Measurements from ENCODE around the gene PRR14L. TPM values are rescaled to one million over a fixed set of nuclear protein-coding genes. Genes with fewer than 3 reads are reported as not detected.

Gene PRR14L
- total and polyA plus RNA-seq, 2 of the 13 experiments (the other 11 are each of a cell fraction or from before 2014, with no cell fraction given), result 6.6 to 16.5 TPM

DNA sequence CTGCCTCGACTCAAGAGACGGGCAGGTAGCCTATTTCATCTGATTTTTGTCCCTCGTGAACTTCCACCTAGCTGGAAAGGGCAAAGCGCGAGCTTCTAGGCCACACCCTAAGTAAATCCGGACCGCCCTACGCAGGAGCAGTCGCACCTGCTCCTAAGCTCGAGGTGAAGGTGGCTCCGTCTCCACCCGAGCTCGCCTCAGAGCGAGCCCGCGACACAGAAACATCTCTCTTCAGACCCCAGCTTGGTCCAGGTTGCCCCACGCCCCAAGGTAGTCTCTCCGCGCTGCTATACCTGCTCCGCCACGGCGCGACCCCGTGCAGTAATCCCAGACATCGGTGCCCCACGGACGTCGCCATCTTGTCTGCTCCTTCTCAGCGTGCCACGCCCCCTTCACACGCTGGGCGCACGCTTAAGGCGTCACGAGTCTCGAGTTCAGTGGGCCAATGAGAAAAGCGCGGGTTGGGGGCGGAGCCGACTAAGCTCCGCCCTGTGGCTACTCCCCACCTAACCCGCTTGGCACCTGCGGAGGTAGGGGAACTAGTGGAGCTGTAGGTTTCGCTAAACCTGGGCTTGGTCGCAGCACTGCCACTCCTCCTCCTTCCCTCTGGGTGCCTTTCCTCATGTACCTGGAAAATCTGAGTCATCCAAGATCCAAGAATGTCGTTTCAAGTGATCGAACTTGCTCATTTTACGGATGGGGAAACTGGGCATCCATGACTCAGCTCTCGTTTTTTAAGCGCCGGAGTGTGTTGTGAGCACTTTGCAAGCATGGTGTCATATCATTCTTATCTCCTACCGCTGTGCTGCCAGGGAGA is 87.9 kb downstream of the PRR14L start, which contains the start of gene PISD (continued):
- TF ChIP-seq SALL2 (CRISPR knock-in tag; IDR thresholded peaks at IDR 0.05) (peak; percentile 74; the same call in 1 of the 2 replicates), TCF7L2 (IDR thresholded peaks at IDR 0.05; ENCODE audit: low read depth, low read length) (no peak), ATF7 (IDR thresholded peaks at IDR 0.05) (no peak), ATF7 (CRISPR knock-in tag; IDR thresholded peaks at IDR 0.05) (no peak), ZNF616 (CRISPR knock-in tag; IDR thresholded peaks at IDR 0.05; ENCODE audit: low read depth) (peak; percentile 70; the same call in 1 of the 2 replicates), ZNF12 (CRISPR knock-in tag; IDR thresholded peaks at IDR 0.05) (peak; percentile 40; the same call in 1 of the 2 replicates), ATAD3A (CRISPR knock-in tag; IDR thresholded peaks at IDR 0.05) (no peak), ZNF460 (CRISPR knock-in tag; IDR thresholded peaks at IDR 0.05; ENCODE audit: borderline replicate concordance) (no peak), CREM (IDR thresholded peaks at IDR 0.05) (peak; percentile 99), CREM (CRISPR knock-in tag; IDR thresholded peaks at IDR 0.05) (peak; percentile 88), SNAI1 (CRISPR knock-in tag; IDR thresholded peaks at IDR 0.05; ENCODE audit: borderline replicate concordance) (no peak), NFKBIZ (CRISPR knock-in tag; IDR thresholded peaks at IDR 0.05) (peak; percentile 37; the same call in 1 of the 2 replicates), ZMYM3 (CRISPR knock-in tag; IDR thresholded peaks at IDR 0.05) (no peak; the same call in 1 of the 2 replicates), TBP (CRISPR knock-in tag; IDR thresholded peaks at IDR 0.05) (no peak), ZNF138 (CRISPR knock-in tag; IDR thresholded peaks at IDR 0.05; ENCODE audit: low read depth) (0 out of 2 replicates have a peak, but pooled peaks have one; percentile 60), ETV5 (CRISPR knock-in tag; IDR thresholded peaks at IDR 0.05; ENCODE audit: borderline replicate concordance) (no peak), ZFY (CRISPR knock-in tag; IDR thresholded peaks at IDR 0.05) (peak; percentile 49; the same call in 1 of the 2 replicates)
- TF ChIP-seq, protein P1, sequence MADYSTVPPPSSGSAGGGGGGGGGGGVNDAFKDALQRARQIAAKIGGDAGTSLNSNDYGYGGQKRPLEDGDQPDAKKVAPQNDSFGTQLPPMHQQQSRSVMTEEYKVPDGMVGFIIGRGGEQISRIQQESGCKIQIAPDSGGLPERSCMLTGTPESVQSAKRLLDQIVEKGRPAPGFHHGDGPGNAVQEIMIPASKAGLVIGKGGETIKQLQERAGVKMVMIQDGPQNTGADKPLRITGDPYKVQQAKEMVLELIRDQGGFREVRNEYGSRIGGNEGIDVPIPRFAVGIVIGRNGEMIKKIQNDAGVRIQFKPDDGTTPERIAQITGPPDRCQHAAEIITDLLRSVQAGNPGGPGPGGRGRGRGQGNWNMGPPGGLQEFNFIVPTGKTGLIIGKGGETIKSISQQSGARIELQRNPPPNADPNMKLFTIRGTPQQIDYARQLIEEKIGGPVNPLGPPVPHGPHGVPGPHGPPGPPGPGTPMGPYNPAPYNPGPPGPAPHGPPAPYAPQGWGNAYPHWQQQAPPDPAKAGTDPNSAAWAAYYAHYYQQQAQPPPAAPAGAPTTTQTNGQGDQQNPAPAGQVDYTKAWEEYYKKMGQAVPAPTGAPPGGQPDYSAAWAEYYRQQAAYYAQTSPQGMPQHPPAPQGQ (CRISPR knock-in tag; IDR thresholded peaks at IDR 0.05; ENCODE audit: borderline replicate concordance), result no peak
- TF ChIP-seq, protein P2, sequence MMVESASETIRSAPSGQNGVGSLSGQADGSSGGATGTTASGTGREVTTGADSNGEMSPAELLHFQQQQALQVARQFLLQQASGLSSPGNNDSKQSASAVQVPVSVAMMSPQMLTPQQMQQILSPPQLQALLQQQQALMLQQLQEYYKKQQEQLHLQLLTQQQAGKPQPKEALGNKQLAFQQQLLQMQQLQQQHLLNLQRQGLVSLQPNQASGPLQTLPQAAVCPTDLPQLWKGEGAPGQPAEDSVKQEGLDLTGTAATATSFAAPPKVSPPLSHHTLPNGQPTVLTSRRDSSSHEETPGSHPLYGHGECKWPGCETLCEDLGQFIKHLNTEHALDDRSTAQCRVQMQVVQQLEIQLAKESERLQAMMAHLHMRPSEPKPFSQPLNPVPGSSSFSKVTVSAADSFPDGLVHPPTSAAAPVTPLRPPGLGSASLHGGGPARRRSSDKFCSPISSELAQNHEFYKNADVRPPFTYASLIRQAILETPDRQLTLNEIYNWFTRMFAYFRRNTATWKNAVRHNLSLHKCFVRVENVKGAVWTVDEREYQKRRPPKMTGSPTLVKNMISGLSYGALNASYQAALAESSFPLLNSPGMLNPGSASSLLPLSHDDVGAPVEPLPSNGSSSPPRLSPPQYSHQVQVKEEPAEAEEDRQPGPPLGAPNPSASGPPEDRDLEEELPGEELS (CRISPR knock-in tag; IDR thresholded peaks at IDR 0.05), result 0 out of 2 replicates have a peak, but pooled peaks have one; percentile 20
- TF ChIP-seq, protein P3, sequence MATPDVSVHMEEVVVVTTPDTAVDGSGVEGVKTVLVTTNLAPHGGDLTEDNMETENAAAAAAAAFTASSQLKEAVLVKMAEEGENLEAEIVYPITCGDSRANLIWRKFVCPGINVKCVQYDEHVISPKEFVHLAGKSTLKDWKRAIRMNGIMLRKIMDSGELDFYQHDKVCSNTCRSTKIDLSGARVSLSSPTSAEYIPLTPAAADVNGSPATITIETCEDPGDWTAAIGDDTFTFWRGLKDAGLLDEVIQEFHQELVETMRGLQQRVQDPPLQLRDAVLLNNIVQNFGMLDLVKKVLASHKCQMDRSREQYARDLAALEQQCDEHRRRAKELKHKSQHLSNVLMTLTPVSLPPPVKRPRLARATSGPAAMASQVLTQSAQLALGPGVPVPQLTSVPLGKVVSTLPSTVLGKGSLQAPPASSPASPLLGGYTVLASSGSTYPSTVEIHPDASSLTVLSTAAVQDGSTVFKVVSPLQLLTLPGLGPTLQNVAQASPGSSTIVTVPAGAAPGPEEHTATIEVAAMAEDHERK (CRISPR knock-in tag; IDR thresholded peaks at IDR 0.05; ENCODE audit: low read depth), result peak; percentile 79; the same call in 1 of the 2 replicates
- TF ChIP-seq, protein P4, sequence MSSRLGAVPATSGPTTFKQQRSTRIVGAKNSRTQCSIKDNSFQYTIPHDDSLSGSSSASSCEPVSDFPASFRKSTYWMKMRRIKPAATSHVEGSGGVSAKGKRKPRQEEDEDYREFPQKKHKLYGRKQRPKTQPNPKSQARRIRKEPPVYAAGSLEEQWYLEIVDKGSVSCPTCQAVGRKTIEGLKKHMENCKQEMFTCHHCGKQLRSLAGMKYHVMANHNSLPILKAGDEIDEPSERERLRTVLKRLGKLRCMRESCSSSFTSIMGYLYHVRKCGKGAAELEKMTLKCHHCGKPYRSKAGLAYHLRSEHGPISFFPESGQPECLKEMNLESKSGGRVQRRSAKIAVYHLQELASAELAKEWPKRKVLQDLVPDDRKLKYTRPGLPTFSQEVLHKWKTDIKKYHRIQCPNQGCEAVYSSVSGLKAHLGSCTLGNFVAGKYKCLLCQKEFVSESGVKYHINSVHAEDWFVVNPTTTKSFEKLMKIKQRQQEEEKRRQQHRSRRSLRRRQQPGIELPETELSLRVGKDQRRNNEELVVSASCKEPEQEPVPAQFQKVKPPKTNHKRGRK (CRISPR knock-in tag; IDR thresholded peaks at IDR 0.05), result no peak

All from HepG2 (cell line).